GM23338 (cell line): ENCODE data around the gene ZCCHC14. TPM values are rescaled to one million over a fixed set of nuclear protein-coding genes. Genes with fewer than 3 reads are reported as not detected.

Experiments
- ATAC-seq: fragments of 200-7000 bp; cut with Tn5 transposase; 3 replicates; pipeline ENCODE4 v1.9.1; 2020
- DNase-seq: peaks from one replicate; pipeline ENCODE4 v3.0.0-alpha.2; 2015; ENCODE audit warnings: low spot score
- H2AFZ ChIP-seq: fragments of 200-600 bp; sonication (generic); 2 replicates; pipeline ENCODE4 v1.8.0; 2016; ENCODE audit warnings: antibody characterized with exemption, mild to moderate bottlenecking, moderate library complexity
- H3F3A ChIP-seq: fragments of 200-600 bp; sonication (generic); replicated peaks from 2 replicates; pipeline ENCODE4 v1.8.0; 2017; ENCODE audit warnings: antibody characterized with exemption, mixed run types, low read depth
- H3K27ac ChIP-seq: fragments of 200-600 bp; sonication (generic); 2 replicates; pipeline ENCODE4 v1.6.1; 2016; ENCODE audit warnings: low read depth
- H3K27me3 ChIP-seq: fragments of 200-600 bp; sonication (generic); 2 replicates; pipeline ENCODE4 v1.8.0; 2016; ENCODE audit warnings: mild to moderate bottlenecking, mixed run types, moderate library complexity; ENCODE audit not compliant: insufficient read depth
- H3K36me3 ChIP-seq: fragments of 200-600 bp; sonication (generic); 2 replicates; pipeline ENCODE4 v1.8.0; 2016; ENCODE audit warnings: mild to moderate bottlenecking; ENCODE audit not compliant: insufficient read depth
- H3K4me1 ChIP-seq: fragments of 200-600 bp; sonication (generic); 2 replicates; pipeline ENCODE4 v1.8.0; 2016; ENCODE audit warnings: mild to moderate bottlenecking, moderate library complexity; ENCODE audit not compliant: insufficient read depth
- H3K4me2 ChIP-seq: fragments of 200-600 bp; sonication (generic); 2 replicates; pipeline ENCODE4 v1.7.1; 2017; ENCODE audit warnings: mixed run types
- H3K4me3 ChIP-seq: fragments of 200-600 bp; sonication (generic); 2 replicates; pipeline ENCODE4 v1.6.1; 2016; ENCODE audit warnings: mixed run types
- H3K79me2 ChIP-seq: fragments of 200-600 bp; sonication (generic); replicated peaks from 2 replicates; pipeline ENCODE4 v1.8.0; 2017; ENCODE audit warnings: mild to moderate bottlenecking; ENCODE audit not compliant: insufficient read depth
- H3K9me2 ChIP-seq: fragments of 200-600 bp; sonication (generic); 2 replicates; pipeline ENCODE4 v1.8.0; 2017; ENCODE audit not compliant: insufficient read depth
- H4K20me1 ChIP-seq: fragments of 200-600 bp; sonication (generic); replicated peaks from 2 replicates; pipeline ENCODE4 v1.8.0; 2017; ENCODE audit warnings: mild to moderate bottlenecking; ENCODE audit not compliant: insufficient read depth
- H3K27ac Mint-ChIP-seq: 2 replicates; pipeline ENCODE4 v1.8.0; 2020; ENCODE audit warnings: inconsistent platforms, mild to moderate bottlenecking, moderate library complexity, mixed read lengths
- H3K27me3 Mint-ChIP-seq: 3 replicates; pipeline ENCODE4 v1.8.0; 2022; ENCODE audit warnings: low read depth, mild to moderate bottlenecking, moderate library complexity, mixed read lengths, inconsistent platforms; ENCODE audit not compliant: insufficient read depth, poor library complexity
- H3K36me3 Mint-ChIP-seq: 3 replicates; pipeline ENCODE4 v1.8.0; 2021; ENCODE audit warnings: low read depth, mild to moderate bottlenecking, inconsistent platforms, moderate library complexity, mixed read lengths
- H3K4me1 Mint-ChIP-seq: 3 replicates; pipeline ENCODE4 v1.8.0; 2020; ENCODE audit warnings: mild to moderate bottlenecking, inconsistent platforms, mixed read lengths
- H3K4me3 Mint-ChIP-seq: 3 replicates; pipeline ENCODE4 v1.8.0; 2021; ENCODE audit warnings: moderate library complexity, mild to moderate bottlenecking, inconsistent platforms, mixed read lengths
- H3K9me3 Mint-ChIP-seq: 3 replicates; pipeline ENCODE4 v1.8.0; 2020; ENCODE audit warnings: moderate library complexity, mild to moderate bottlenecking, inconsistent platforms, mixed read lengths
- CREB1 ChIP-seq: fragments of 250-450 bp; sonication (Bioruptor Pico); IDR thresholded peaks from 2 replicates; pipeline ENCODE4 v1.5.0; 2020; ENCODE audit warnings: low read depth, mild to moderate bottlenecking, moderate library complexity
- EZH2 ChIP-seq: fragments of 200-600 bp; sonication (generic); IDR thresholded peaks from one replicate; pipeline ENCODE4 v1.8.0; 2017; ENCODE audit warnings: antibody characterized with exemption, mild to moderate bottlenecking, low read depth; ENCODE audit not compliant: unreplicated experiment
- polyA plus RNA-seq: library from polyadenylated mRNA; unstranded; fragments of >200 nt; fragmentation: Nextera tagmentation; extraction: Ambion mirVana; gene quantifications from 2 replicates; pipeline ENCODE4 v1.2.1, GENCODE V29; 2016
- total RNA-seq: library from RNA; depleted of rRNA; stranded (reverse); fragments of >200 nt; shearing (Covaris generic); gene quantifications from 2 replicates; pipeline ENCODE4 v1.2.3, GENCODE V29; 2014
- TF ChIP-seq, protein P1 (sequence below): fragments of 250-450 bp; sonication (Bioruptor Pico); IDR thresholded peaks from 2 replicates; pipeline ENCODE4 v1.5.0; 2020; ENCODE audit warnings: mild to moderate bottlenecking, moderate library complexity
- TF ChIP-seq, protein P2 (sequence below): IDR thresholded peaks from 2 replicates; pipeline ENCODE4 v1.6.1; 2016; ENCODE audit warnings: antibody characterized with exemption

Gene ZCCHC14
- total and polyA plus RNA-seq, 2 experiments from 2014 or later = 6.8 to 22.4 TPM

DNA sequence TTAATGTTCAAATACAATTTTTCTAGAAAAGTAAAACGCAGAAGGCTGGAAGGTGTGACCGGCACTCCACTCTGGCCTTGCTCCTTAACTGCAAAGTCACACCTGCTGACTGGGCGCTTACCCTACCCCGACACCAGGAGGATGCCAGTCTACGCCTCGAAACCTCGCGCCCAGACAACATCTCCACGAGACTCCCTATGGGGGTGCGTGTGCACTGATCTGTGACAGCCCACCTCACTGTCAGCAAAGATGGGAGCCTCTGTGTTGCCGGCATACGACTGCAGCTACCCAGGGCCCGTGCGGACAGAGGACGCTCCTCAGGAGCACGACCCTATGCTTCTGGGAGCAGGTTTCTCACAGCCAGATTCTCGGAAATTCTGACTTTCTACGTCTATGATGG lies 74.6 kb downstream of the ZCCHC14 start (continued):
- TF ChIP-seq, protein P1, sequence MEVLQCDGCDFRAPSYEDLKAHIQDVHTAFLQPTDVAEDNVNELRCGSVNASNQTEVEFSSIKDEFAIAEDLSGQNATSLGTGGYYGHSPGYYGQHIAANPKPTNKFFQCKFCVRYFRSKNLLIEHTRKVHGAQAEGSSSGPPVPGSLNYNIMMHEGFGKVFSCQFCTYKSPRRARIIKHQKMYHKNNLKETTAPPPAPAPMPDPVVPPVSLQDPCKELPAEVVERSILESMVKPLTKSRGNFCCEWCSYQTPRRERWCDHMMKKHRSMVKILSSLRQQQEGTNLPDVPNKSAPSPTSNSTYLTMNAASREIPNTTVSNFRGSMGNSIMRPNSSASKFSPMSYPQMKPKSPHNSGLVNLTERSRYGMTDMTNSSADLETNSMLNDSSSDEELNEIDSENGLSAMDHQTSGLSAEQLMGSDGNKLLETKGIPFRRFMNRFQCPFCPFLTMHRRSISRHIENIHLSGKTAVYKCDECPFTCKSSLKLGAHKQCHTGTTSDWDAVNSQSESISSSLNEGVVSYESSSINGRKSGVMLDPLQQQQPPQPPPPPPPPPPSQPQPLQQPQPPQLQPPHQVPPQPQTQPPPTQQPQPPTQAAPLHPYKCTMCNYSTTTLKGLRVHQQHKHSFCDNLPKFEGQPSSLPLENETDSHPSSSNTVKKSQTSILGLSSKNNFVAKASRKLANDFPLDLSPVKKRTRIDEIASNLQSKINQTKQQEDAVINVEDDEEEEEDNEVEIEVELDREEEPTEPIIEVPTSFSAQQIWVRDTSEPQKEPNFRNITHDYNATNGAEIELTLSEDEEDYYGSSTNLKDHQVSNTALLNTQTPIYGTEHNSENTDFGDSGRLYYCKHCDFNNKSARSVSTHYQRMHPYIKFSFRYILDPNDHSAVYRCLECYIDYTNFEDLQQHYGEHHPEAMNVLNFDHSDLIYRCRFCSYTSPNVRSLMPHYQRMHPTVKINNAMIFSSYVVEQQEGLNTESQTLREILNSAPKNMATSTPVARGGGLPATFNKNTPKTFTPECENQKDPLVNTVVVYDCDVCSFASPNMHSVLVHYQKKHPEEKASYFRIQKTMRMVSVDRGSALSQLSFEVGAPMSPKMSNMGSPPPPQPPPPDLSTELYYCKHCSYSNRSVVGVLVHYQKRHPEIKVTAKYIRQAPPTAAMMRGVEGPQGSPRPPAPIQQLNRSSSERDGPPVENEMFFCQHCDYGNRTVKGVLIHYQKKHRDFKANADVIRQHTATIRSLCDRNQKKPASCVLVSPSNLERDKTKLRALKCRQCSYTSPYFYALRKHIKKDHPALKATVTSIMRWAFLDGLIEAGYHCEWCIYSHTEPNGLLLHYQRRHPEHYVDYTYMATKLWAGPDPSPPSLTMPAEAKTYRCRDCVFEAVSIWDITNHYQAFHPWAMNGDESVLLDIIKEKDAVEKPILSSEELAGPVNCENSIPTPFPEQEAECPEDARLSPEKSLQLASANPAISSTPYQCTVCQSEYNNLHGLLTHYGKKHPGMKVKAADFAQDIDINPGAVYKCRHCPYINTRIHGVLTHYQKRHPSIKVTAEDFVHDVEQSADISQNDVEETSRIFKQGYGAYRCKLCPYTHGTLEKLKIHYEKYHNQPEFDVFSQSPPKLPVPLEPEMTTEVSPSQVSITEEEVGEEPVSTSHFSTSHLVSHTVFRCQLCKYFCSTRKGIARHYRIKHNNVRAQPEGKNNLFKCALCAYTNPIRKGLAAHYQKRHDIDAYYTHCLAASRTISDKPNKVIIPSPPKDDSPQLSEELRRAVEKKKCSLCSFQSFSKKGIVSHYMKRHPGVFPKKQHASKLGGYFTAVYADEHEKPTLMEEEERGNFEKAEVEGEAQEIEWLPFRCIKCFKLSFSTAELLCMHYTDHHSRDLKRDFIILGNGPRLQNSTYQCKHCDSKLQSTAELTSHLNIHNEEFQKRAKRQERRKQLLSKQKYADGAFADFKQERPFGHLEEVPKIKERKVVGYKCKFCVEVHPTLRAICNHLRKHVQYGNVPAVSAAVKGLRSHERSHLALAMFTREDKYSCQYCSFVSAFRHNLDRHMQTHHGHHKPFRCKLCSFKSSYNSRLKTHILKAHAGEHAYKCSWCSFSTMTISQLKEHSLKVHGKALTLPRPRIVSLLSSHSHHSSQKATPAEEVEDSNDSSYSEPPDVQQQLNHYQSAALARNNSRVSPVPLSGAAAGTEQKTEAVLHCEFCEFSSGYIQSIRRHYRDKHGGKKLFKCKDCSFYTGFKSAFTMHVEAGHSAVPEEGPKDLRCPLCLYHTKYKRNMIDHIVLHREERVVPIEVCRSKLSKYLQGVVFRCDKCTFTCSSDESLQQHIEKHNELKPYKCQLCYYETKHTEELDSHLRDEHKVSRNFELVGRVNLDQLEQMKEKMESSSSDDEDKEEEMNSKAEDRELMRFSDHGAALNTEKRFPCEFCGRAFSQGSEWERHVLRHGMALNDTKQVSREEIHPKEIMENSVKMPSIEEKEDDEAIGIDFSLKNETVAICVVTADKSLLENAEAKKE (CRISPR knock-in tag) = no peak
- TF ChIP-seq, protein P2, sequence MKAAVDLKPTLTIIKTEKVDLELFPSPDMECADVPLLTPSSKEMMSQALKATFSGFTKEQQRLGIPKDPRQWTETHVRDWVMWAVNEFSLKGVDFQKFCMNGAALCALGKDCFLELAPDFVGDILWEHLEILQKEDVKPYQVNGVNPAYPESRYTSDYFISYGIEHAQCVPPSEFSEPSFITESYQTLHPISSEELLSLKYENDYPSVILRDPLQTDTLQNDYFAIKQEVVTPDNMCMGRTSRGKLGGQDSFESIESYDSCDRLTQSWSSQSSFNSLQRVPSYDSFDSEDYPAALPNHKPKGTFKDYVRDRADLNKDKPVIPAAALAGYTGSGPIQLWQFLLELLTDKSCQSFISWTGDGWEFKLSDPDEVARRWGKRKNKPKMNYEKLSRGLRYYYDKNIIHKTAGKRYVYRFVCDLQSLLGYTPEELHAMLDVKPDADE = no peak
- TF ChIP-seq EZH2 = no peak

DNA sequence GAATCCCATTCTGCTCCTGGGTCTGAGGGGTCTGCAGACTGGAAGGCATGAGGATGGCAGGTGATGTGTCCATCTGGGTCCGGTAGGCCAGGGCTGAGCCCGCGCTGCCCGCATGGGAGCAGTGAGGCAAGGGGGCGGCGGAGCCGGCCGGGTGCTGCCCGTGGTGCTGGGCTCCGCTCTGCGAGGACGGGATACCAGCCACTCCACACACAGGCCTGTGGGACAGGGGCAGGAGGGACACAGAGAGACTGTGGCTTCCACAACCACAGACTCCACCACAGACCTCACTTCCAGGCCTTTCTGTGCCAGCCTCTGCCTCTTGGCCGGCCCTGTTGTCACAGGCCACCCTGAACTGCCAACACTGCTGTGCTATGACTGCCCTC lies 75.3 kb downstream of the ZCCHC14 start:
- H3K9me3 Mint-ChIP-seq = no peaks in the 10 kb centered on the region
- no peak overlapping the region for H3K4me2 ChIP-seq
- H3K79me2 ChIP-seq = no peaks in the 10 kb centered on the region
- H3K36me3 ChIP-seq = no peaks in the 10 kb centered on the region; the same call in 1 of the 2 replicates
- H3F3A ChIP-seq = no peaks in the 10 kb centered on the region
- DNase-seq (no peak), ATAC-seq (no peak)
- no peaks in the 10 kb centered on the region for H3K9me2 ChIP-seq
- no peak overlapping the region for H2AFZ ChIP-seq
- H3K4me1 Mint-ChIP-seq = peaks cover 5% of the 10 kb centered on the region
- no peak overlapping the region for H3K27ac Mint-ChIP-seq
- peaks cover under 1% of the 10 kb centered on the region for H3K4me1 ChIP-seq
- H3K36me3 Mint-ChIP-seq = peaks cover 56% of the 10 kb centered on the region
- H3K27me3 ChIP-seq = no peaks in the 10 kb centered on the region
- peaks cover 9% of the 10 kb centered on the region for H3K27me3 Mint-ChIP-seq
- 0 out of 2 replicates have a peak overlapping the region, but pooled peaks have one; percentile 9 for H3K27ac ChIP-seq
- no peak for TF ChIP-seq CREB1 (CRISPR knock-in tag)
- peaks cover 7% of the 10 kb centered on the region; the same call in 1 of the 2 replicates for H4K20me1 ChIP-seq
- no peak overlapping the region for H3K4me3 Mint-ChIP-seq
- H3K4me3 ChIP-seq = no peak overlapping the region
